ENCODE measurements around the gene MACROH2A1. TPM values are rescaled to one million over a fixed set of nuclear protein-coding genes. Genes with fewer than 3 reads are reported as not detected.

The MACROH2A1 gene
- total and polyA plus RNA-seq, 9 of the 15 experiments (the other 6 are each of a cell fraction or from before 2014, with no cell fraction given): 44.9 to 289 (median 193) TPM

- Histone ChIP-seq H3K9ac (ENCODE audit: insufficient read depth in 1 of 2, low read depth in 2 of 2, low read length in 2 of 2) (no peak overlapping the region), H3K9me3 (replicated peaks; ENCODE audit: control insufficient read depth, insufficient read depth, low read depth, low read length) (no peaks in the 10 kb centered on the region), H3K36me3 (ENCODE audit: control insufficient read depth, insufficient read depth, low read length) (peaks cover 5% of the 10 kb centered on the region; the same call in 2 of the 3 replicates), H3K79me2 (ENCODE audit: control insufficient read depth, insufficient read depth, low read length) (no peaks in the 10 kb centered on the region), H3K9me1 (ENCODE audit: control insufficient read depth, insufficient read depth, low read length) (peaks cover 4% of the 10 kb centered on the region), H3K27ac (ENCODE audit: extremely low read depth, low read depth, low read length) (no peak overlapping the region), H4K20me1 (replicated peaks; ENCODE audit: control insufficient read depth, insufficient read depth, low read length) (peaks cover 11% of the 10 kb centered on the region; the same call in 1 of the 2 replicates), H3K4me2 (ENCODE audit: insufficient read depth, low read length) (no peak overlapping the region), H3K27me3 (ENCODE audit: control insufficient read depth in 2 of 2, insufficient read depth in 2 of 2, low read length in 2 of 2) (no peaks in the 10 kb centered on the region), H3K4me1 (replicated peaks in 1 of 2; ENCODE audit: control insufficient read depth in 2 of 2, insufficient read depth in 2 of 2, low read length in 2 of 2) (peaks cover 6 to 22% of the 10 kb centered on the region in 2 experiments; a peak in 3 of 5 replicates), H2AFZ (ENCODE audit: low read depth, low read length) (no peak overlapping the region), H3K4me3 (no peak overlapping the region)
- FAIRE-seq (no peak), DNase-seq (ENCODE audit: extremely low read depth in 1 of 4, low spot score in 3 of 4) (no peak), ATAC-seq (no peak)
- TF ChIP-seq DNMT1 (IDR thresholded peaks at IDR 0.05) (no peak), GTF2A2 (tag; IDR thresholded peaks at IDR 0.05) (no peak), ZBTB33 (CRISPR knock-in tag; IDR thresholded peaks at IDR 0.05) (peak; percentile 60; the same call in 1 of the 2 replicates), RBFOX2 (IDR thresholded peaks at IDR 0.05; ENCODE audit: low read depth, low read length) (no peak), SMAD1 (IDR thresholded peaks at IDR 0.05; ENCODE audit: low read depth, low read length, partially characterized antibody) (no peak), MLLT1 (IDR thresholded peaks at IDR 0.05) (no peak), E4F1 (CRISPR knock-in tag; IDR thresholded peaks at IDR 0.05; ENCODE audit: borderline replicate concordance) (no peak), FOSL1 (tag; conservative IDR thresholded peaks at IDR 0.05) (no peak)
- WGBS (ENCODE audit: insufficient coverage, low coverage, missing lambda C conversion rate): 78% methylated on average over 25 of the region's 48 CpGs
- ChIA-PET POLR2A (interaction anchor here (0.6 to 1.3 kb wide), 5 partner anchors 10 to 301 kb away, joined by 3 to 6 read pairs (median 3); no protein-coding TSS in a partner anchor), CTCF (ENCODE audit: low intra/inter-chr PET ratio) (no interaction called here)
- in situ Hi-C loops (cut with MboI) (no loop called here), intact Hi-C loops (cut with micrococcal nuclease) (no loop called here)
- no TSS peak for BruUV-seq (replicated peaks)
Measured at GRCh38 chr5:135326296-135327254, 72.5 kb downstream of the MACROH2A1 start.

Data from K562 (cell line).